SJSA1 (cell line): Measurements from ENCODE around the gene CD36. TPM values are rescaled to one million over a fixed set of nuclear protein-coding genes. Genes with fewer than 3 reads are reported as not detected.

Source experiments
- DNase-seq, 2 experiments: peaks; one replicate each; pipeline ENCODE4 v3.0.0-alpha.2; 2015 to 2020; ENCODE audit warnings: low spot score in 2 of 2, low read depth in 1 of 2
- H3K27ac ChIP-seq: fragments of 250-450 bp; sonication (Bioruptor Pico); 2 replicates; pipeline ENCODE4 v1.5.1; 2020; ENCODE audit warnings: mild to moderate bottlenecking, moderate library complexity
- H3K27me3 ChIP-seq: fragments of 250-450 bp; sonication (Bioruptor Pico); replicated peaks from 2 replicates; pipeline ENCODE4 v1.5.1; 2020; ENCODE audit warnings: mild to moderate bottlenecking, moderate library complexity
- H3K36me3 ChIP-seq: fragments of 250-450 bp; sonication (Bioruptor Pico); 2 replicates; pipeline ENCODE4 v1.5.1; 2020; ENCODE audit warnings: mild to moderate bottlenecking
- H3K4me1 ChIP-seq: fragments of 250-450 bp; sonication (Bioruptor Pico); replicated peaks from 2 replicates; pipeline ENCODE4 v1.6.1; 2021; ENCODE audit warnings: mild to moderate bottlenecking
- H3K4me3 ChIP-seq: fragments of 250-450 bp; sonication (Bioruptor Pico); 2 replicates; pipeline ENCODE4 v1.5.1; 2020; ENCODE audit warnings: mild to moderate bottlenecking
- H3K9me3 ChIP-seq: fragments of 250-450 bp; sonication (Bioruptor Pico); replicated peaks from 2 replicates; pipeline ENCODE4 v1.5.1; 2020; ENCODE audit warnings: mild to moderate bottlenecking
- total RNA-seq: library from RNA; depleted of rRNA; stranded (reverse); fragments of >200 nt; shearing (Covaris generic); gene quantifications from 2 replicates; pipeline ENCODE4 v1.2.3, GENCODE V29; 2014; rRNA removed

CD36 gene
- total RNA-seq, 1 experiment from 2014 or later: 0.32 TPM

GRCh38 chr7:80707318-80707717 is 68.9 kb downstream of the CD36 start:
- Histone ChIP-seq H3K27ac (no peak overlapping the region), H3K36me3 (no peaks in the 10 kb centered on the region), H3K4me3 (no peak overlapping the region), H3K9me3 (no peaks in the 10 kb centered on the region), H3K4me1 (no peaks in the 10 kb centered on the region), H3K27me3 (no peaks in the 10 kb centered on the region)
- no peak for DNase-seq

GRCh38 chr7:80708123-80708522 is 69.7 kb downstream of the CD36 start:
- H3K27ac ChIP-seq: no peak overlapping the region
- no peaks in the 10 kb centered on the region for H3K9me3 ChIP-seq
- DNase-seq: no peak
- no peaks in the 10 kb centered on the region for H3K4me1 ChIP-seq
- no peaks in the 10 kb centered on the region for H3K27me3 ChIP-seq
- H3K36me3 ChIP-seq: no peaks in the 10 kb centered on the region
- H3K4me3 ChIP-seq: no peak overlapping the region

DNA sequence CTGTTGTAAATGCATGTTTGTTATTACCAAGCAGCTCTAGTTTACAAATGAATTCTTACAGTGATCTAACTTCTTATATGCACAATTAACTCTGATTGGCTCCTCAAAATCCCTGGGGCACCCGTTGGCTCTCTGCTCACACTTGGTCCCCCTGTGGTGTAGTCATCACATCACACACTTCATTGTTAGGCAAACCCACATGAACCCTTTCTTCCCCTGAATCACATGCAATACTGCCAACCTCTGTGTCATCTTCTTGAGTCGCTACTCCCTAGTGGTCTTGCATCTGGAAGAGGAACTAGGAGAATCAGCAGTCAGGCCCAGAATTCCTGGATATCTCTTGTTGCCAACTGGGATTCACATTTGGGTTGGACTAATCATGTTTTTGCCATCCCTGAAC is 73.1 kb downstream of the CD36 start:
- Histone ChIP-seq H3K27me3 (no peaks in the 10 kb centered on the region), H3K9me3 (no peaks in the 10 kb centered on the region), H3K4me3 (no peak overlapping the region), H3K36me3 (no peaks in the 10 kb centered on the region), H3K4me1 (no peaks in the 10 kb centered on the region), H3K27ac (no peak overlapping the region)
- no peak for DNase-seq

- DNase-seq: peak; percentile 86 to 87
- H3K9me3 ChIP-seq: no peaks in the 10 kb centered on the region
- H3K27ac ChIP-seq: peak overlapping the region; percentile 69
- peaks cover 46% of the 10 kb centered on the region for H3K4me1 ChIP-seq
- H3K36me3 ChIP-seq: no peaks in the 10 kb centered on the region
- H3K27me3 ChIP-seq: no peaks in the 10 kb centered on the region
- no peak overlapping the region for H3K4me3 ChIP-seq
Measured at GRCh38 chr7:80719261-80719660, 80.8 kb downstream of the CD36 start.

GRCh38 chr7:80720146-80720545 is 81.7 kb downstream of the CD36 start:
- DNase-seq: no peak
- Histone ChIP-seq H3K36me3 (no peaks in the 10 kb centered on the region), H3K27me3 (no peaks in the 10 kb centered on the region)

DNA sequence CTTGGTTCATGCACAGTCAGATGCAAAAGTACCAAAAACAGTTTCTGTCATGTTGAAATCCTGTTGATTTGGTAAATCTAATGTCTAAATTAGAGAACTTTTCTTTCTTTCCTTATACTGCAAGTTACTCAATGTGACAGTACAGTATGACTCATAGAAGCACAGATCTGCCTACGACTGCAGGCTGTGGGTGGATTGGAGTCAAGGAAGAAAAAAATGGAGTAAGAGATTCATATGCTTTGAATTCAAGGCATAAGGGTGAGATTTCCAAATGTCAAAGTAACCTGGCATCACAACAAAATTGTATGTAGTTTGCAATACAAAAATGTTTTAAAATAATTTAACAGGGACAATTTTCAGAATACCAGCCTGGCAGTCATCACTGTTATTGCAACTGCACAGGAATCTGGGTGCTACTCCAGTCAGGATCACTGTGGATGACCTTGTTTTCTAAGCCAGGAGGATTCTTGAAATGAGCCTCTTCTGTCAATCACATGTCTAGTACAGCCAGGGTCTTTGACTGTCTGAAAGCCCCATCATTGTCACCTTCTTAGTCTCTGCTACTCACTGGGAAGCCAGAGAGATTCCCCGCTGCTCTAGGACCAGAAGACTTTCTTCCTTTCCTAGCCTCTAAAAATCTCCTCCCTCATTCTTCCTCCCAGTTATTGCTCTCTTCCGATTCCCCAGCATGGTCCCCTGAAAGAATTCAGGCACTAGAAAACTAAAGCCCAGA is 83.6 kb downstream of the CD36 start:
- Histone ChIP-seq H3K36me3 (no peaks in the 10 kb centered on the region), H3K9me3 (no peaks in the 10 kb centered on the region), H3K27ac (peak overlapping the region; percentile 94), H3K4me1 (peaks cover 59% of the 10 kb centered on the region), H3K27me3 (no peaks in the 10 kb centered on the region), H3K4me3 (no peak overlapping the region)
- peak; percentile 58 to 81 for DNase-seq

More at GRCh38 chr7:80720146-80720545, 81.7 kb downstream of the CD36 start:
- Histone ChIP-seq H3K4me1 (peaks cover 55% of the 10 kb centered on the region), H3K9me3 (no peaks in the 10 kb centered on the region), H3K27ac (peak overlapping the region; percentile 56), H3K4me3 (no peak overlapping the region)

DNA sequence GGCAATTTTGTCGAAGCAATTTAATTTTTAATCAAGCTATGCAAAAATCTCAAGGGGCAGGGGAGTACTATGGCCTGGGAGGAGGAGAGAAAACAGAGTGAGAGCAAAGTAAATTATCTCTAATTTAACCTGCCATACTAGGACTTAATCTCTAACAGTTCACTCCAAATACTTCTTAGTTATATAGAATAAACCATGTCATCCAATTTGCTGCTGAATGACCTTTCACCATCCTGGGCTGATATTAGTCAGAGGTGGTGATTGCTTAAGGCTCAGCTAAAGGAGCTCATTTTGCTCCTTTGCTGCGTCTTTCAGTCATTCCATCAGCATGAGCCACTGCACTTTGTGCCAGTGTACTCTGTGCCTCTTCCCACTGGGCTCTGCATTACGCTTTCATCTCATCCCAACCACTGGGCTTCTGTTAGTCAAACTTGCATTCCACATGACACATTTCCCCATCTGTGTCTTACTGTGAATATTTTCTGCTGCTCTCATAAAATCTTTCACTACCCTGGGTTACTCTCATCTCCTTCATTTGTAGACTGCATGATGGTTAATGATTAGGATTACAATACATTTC is 84.3 kb downstream of the CD36 start:
- Histone ChIP-seq H3K4me1 (peaks cover 59% of the 10 kb centered on the region), H3K27me3 (no peaks in the 10 kb centered on the region), H3K9me3 (no peaks in the 10 kb centered on the region), H3K27ac (peak overlapping the region; percentile 94), H3K4me3 (no peak overlapping the region), H3K36me3 (no peaks in the 10 kb centered on the region)
- peak; percentile 93 to 95 for DNase-seq

GRCh38 chr7:80724249-80724871 is 85.9 kb downstream of the CD36 start:
- peak in 1 of 2 experiments; percentile 58 for DNase-seq
- no peak overlapping the region for H3K4me3 ChIP-seq
- peak overlapping the region; percentile 94 for H3K27ac ChIP-seq
- no peaks in the 10 kb centered on the region for H3K27me3 ChIP-seq
- H3K36me3 ChIP-seq: no peaks in the 10 kb centered on the region
- no peaks in the 10 kb centered on the region for H3K9me3 ChIP-seq
- H3K4me1 ChIP-seq: peaks cover 57% of the 10 kb centered on the region

- no peaks in the 10 kb centered on the region for H3K9me3 ChIP-seq
- DNase-seq: no peak
- H3K4me1 ChIP-seq: peaks cover 49% of the 10 kb centered on the region
- no peak overlapping the region for H3K4me3 ChIP-seq
- no peaks in the 10 kb centered on the region for H3K27me3 ChIP-seq
- H3K36me3 ChIP-seq: no peaks in the 10 kb centered on the region
- peak overlapping the region; percentile 94 for H3K27ac ChIP-seq
Measured at GRCh38 chr7:80725181-80725611, 86.8 kb downstream of the CD36 start.

Other genes with a start within 250 kb of the CD36 start
- not detected in 2 replicates for gene GNAT3, start 126.6 kb upstream of the CD36 start, total RNA-seq